ENCODE data around the gene ZNF407. TPM values are rescaled to one million over a fixed set of nuclear protein-coding genes. Genes with fewer than 3 reads are reported as not detected.

Gene ZNF407
- total RNA-seq, 1 donor from 2014 or later: 22.9 TPM

DNA sequence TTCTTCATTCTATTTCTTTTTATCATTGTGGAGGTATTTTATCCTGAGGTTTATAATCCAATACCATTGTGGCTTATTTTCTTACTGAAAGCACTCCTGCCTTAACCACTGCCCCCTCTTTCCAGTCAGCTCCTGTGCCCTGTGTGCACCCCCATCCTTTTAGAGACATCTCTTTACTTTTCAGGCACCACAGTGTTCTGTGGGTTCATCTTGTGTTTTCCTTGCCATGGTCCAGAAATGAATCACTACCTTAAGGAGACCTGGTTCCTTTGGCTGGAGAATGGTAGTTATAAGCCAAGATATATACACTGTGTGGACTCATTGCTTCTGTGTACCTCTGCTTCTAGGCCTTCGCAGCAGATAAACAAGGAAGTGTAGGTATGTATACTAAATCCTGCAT lies 332.9 kb downstream of the ZNF407 start:
- intact Hi-C loops (cut with DNase I): no loop called here
- ATAC-seq (no peak), DNase-seq (ENCODE audit: low spot score) (no peak)

DNA sequence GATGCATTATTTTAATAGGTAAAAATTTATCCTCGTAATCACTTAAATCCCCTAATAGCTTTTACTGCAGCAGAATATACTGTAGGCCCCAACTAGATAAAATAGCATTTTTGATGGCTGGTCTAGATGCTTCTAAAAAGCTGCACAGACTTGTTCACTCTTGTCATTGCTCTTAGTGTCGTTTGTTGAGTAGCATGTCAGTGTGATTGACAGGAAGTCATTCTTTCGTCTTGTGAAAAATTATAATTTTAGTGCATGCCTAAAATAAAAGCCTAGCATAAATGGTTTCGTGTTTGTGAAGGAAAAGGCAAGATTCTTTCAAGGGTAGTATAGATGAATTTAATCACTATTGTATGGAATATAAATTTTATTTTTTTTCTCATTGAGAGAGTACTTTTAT lies 336.3 kb downstream of the ZNF407 start:
- intact Hi-C loops (cut with DNase I): no loop called here
- DNase-seq (ENCODE audit: low spot score) (no peak), ATAC-seq (no peak)

DNA sequence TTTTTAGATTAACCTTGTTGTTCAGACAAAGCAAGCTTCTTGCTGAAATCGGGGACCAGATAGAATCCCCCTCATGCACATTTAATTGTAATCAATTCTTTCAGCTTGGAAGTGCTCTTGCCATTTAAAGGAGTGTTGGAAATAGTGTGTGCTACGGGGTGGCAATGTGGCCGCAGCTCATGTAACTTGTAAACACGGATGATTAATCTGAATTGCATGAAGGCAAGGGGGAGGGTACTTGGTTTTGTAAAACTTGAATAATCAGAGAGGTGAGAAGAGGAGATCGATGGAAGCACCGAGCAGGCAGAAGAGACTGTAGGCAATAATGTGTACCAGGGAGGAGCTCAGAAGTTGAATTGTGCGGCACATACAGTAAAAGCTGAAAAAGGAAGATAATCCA lies 337.8 kb downstream of the ZNF407 start:
- intact Hi-C loops (cut with DNase I): no loop called here
- DNase-seq (ENCODE audit: low spot score) (no peak), ATAC-seq (no peak)

DNA sequence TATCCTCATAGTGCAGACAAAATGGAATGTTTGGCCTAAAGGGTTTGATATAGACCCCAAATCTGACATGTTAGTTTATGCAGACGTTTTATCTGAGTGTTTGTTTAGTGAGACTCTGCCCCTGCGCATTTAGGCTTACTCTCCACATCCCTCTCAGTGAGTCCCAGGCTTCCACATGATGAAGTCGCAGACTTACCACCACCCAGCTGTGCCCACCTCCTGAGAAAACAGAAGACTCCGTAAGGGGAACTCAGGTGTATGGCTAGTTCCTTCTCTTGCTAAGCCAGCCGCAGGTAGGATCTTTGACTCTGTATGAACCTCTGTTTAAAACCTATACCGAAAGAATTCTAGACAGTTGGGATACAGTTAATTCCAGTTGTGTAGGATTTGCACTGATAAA lies 338.7 kb downstream of the ZNF407 start:
- intact Hi-C loops (cut with DNase I): no loop called here
- DNase-seq (ENCODE audit: low spot score) (no peak), ATAC-seq (no peak)

DNA sequence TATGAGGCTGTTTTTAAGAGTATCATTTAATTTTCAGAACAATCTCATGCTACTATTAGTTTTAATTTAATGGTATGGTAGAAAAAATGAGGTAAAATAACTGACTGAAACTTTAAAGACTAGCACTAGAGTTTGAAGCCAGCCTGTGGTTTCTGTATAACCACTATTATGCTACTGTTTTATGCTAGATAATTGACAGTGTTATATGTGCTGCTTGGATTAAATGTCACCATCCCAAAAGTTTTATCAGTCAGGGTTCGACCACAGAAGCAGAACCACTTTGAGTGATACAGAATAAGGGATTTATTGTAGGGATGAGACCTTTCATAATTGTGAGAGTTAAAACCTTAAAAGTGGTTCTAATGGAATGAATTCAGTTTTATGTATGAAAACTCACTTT lies 339.6 kb downstream of the ZNF407 start:
- intact Hi-C loops (cut with DNase I): no loop called here

DNA sequence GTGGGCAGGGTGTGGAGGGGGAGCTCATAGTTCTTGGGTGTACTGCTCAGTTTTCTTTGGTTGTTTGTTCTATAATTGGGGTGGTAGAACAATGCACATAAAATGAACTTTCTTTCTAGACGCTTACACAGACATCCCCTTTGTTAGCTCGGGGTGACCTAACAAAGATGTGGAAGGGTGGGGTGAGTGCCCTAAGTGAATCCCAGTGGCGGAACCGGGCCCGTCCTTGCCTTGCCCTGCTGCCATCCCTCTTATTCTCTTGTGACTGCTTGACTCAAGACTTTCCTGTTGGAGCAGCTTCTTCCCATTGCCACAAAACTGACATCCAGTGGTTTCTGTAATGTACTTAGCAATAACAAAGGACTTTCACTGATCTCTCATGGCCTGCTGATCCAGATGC lies 343.2 kb downstream of the ZNF407 start:
- intact Hi-C loops (cut with DNase I): no loop called here
- DNase-seq (ENCODE audit: low spot score) (no peak), ATAC-seq (no peak)

More for the DNA sequence above, 339.6 kb downstream of the ZNF407 start:
- DNase-seq (ENCODE audit: low spot score) (no peak), ATAC-seq (no peak)

DNA sequence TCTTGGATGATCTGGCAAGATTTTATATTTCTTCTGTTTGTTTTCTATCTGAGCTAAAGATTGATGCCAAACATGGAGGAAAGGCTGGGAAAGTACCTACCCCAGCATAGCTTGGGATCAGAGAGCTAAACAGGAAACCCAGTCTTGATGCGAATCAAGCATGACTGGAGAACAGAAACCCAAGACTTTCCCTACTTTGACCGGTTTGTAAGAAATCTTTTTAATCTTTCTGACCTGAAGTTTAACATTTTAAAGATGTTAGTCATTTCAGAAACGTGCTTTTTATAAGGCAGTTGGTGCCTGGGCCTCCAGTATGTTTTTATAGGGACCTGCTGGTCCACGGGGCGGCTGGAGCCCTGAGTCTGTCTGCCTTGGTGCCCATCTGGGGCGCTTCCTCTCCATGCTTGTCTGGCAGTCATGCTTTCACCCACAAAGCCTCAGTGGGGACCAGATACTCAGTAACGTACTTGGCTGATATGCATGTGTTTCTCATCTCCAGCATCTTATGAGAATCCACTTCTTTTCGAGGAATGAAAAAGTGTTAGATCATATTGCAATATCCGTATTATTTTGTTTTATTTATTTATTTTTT lies 344.7 kb downstream of the ZNF407 start:
- intact Hi-C loops (cut with DNase I): no loop called here
- no peak for ATAC-seq
- DNase-seq (ENCODE audit: low spot score): no peak

DNA sequence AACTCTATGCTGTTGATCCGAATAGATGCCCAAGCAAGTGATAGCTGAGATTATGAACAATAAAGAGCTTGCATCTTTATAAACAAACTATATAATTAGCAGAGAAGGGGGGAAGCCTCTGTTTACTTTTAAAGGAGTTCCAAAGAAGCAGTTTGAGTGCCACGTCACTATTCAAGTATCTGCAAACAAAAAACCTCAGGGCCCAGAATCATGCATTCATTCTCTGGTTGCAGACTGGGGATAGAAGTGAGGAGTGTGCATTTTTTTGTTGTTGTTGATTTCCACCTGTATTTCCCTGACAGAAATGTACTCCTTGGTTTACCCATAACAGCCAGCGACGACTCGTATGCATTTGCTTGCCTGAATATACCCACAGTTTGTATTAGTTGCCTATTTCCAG lies 347.0 kb downstream of the ZNF407 start:
- intact Hi-C loops (cut with DNase I): no loop called here

DNA sequence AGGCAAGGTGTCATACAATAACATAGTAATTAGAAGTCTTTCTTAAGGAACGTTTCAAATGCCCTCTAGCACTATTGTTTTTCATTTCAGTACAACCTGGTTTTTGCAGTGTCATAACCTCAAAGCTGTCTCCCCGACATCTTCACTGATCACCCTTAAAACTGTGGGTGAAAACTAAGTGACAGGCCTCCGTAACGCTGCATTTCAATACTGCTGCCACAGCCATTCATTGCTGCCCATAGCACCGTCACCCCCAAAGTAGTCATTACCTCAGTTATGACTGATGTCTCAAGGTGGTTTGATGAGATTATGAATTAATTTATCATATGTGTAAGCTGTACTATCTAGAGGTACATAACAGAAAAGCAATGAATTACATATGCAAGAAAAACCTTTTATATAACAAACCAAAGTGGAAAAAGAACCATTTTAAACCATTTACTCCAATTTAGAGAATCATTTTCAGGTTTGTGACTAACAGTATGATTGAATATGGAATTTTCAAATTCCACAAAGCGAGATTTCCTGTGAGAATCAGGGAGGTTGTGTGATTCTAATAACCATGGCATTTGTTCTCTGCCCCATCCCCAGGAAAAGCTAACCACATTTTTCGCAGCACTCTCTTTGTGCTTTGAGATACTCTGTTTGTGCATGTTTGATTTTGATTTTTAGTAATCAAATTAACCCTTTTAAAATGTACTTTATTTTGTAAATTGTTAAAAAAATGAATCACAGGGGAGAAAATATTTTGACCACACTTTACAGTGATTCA lies 348.3 kb downstream of the ZNF407 start:
- intact Hi-C loops (cut with DNase I): no loop called here
- ATAC-seq: no peak
- no peak for DNase-seq (ENCODE audit: low spot score)

More for the DNA sequence above, 347.0 kb downstream of the ZNF407 start:
- DNase-seq (ENCODE audit: low spot score) (no peak), ATAC-seq (no peak)

DNA sequence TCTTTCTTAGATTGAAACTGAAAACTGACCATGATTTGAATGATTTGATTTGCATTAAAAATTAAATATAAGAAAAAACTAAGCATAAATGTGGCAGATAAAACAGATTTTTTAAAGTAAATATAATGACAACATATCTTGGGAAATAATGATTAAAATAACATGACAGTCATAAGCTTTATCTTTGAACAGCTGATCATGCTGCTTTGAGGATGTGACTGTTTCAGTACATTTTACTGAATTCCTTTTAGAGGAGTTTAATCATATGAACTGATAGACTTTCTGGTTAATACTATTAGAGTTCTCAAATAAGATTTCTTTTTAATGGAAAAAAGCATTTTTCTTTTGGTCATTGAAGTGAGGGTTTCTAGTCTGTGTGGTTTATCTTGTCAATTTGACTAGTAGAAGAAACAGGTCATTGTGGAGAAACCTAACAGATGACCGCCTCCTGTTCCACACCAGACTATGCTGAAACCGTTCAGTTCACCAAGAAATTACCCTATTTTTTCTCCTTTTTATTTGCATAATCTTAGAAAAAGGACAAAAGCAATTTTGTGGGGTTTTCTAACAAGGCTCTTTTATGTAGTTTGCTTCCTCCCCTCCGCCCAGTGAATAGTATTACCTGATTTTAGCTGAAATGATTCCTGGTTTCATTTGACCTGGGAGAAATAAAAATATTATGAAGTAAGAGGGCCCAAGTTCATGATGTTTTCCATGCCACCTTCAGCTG lies 349.1 kb downstream of the ZNF407 start:
- intact Hi-C loops (cut with DNase I): no loop called here
- DNase-seq (ENCODE audit: low spot score): no peak
- ATAC-seq: no peak

DNA sequence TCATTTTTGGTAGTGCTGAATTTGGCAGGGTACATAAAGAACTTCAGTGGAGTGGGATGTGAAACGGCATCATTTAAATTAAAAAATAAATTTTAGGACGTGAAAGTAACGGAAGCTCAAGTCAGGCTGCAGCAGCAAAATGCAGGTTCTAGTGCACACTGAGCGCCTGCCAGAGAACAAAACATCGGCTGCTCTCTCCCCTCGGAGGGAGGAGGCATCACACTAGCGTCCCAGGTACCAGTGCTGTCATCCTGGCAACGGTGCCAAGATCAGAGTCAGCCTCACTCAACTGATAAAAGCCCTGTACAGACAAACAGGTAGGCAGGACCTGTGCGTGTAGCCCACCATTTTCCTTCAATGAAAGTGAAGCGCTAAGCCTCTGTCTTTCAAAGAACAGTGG lies 349.7 kb downstream of the ZNF407 start:
- ATAC-seq: no peak
- intact Hi-C loops (cut with DNase I): no loop called here
- no peak for DNase-seq (ENCODE audit: low spot score)

DNA sequence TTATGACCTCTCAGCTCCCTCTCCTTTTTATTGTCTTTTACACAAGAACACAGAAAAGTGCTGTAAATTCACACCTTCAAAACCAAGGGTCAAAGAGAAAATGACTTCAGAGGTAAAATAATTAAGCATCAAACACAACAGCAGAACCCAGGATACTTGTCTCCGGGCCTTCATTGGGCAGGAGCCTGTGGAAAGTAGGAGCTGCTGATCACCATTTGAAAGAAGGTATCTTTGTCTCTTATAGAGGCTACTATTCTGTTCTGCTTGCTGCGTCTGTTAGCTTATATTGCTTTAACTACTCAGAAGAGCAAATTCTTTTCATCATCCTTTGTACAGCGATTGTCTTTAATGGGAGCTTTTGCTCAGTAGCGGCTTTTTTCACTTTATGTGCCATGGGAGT lies 350.2 kb downstream of the ZNF407 start:
- intact Hi-C loops (cut with DNase I): no loop called here
- no peak for ATAC-seq
- DNase-seq (ENCODE audit: low spot score): no peak

DNA sequence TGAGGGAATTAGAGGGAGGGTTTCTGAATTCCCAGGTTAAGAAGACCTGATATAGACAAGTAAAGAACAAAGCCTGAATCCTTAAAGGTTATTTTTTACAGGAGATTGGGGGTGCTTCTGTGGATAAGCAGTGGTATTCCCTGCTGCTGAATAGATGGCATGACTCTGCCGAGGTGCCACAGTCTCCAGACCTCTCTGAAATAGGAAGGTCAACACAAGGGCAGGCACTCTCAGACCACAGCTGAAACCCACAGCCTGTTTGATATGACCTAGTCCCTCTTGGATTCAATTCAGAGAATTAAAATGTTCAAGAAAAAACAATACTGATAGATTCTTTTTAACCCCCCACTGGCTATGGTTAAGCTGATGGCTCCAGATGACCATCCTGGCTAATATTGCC lies 351.9 kb downstream of the ZNF407 start:
- ATAC-seq (no peak), DNase-seq (ENCODE audit: low spot score) (no peak)
- intact Hi-C loops (cut with DNase I): no loop called here

DNA sequence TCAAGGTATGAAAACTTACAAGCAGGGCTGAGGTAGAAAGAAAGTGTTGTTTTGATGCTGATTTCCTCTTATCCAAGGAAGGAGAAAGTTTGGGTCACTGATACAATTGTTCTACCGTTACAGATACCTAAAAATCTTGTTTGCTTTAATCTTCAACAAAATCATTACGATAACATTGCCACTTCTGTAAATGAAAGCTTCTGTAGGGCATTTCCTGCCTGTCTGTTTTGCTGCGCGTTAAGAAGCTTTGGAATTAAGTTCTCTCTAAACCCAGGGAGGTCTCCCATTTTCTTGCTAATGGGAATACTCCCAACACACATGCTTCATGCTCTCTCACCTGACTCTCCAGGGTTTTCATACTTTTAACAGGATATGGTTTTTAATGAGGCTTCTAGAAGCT lies 352.8 kb downstream of the ZNF407 start:
- ATAC-seq: peak; percentile 25
- intact Hi-C loops (cut with DNase I): no loop called here

DNA sequence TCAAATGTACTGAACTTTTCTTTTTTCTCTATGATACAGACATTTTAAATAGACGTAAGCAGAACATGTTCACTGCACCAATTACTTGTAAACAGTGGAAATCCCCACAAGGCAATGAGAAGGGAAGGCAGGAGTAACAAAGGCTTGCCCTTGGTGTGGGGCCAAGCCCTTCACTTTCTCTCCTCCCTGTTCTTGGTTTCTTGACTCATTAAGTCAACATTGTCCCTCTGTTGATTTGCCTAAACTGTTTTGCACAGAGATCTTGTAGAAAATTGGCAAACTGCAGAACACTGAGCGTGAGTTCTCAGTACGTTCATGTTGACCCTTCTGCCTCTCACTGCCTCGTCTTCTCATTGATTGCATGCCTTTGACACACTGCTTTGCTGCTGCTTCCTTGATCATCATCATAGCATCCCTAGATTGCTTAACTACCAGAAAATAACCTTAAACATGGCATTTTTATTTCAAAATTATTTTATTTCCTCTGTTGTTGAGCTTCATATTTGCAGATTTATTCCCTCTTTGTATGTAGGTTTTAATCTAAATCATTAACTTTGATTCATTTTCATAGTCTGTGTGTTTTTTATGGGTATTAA lies 353.6 kb downstream of the ZNF407 start:
- DNase-seq (ENCODE audit: low spot score) (peak; percentile 70), ATAC-seq (peak; percentile 97)

More for the DNA sequence above, 352.8 kb downstream of the ZNF407 start:
- DNase-seq (ENCODE audit: low spot score): no peak

DNA sequence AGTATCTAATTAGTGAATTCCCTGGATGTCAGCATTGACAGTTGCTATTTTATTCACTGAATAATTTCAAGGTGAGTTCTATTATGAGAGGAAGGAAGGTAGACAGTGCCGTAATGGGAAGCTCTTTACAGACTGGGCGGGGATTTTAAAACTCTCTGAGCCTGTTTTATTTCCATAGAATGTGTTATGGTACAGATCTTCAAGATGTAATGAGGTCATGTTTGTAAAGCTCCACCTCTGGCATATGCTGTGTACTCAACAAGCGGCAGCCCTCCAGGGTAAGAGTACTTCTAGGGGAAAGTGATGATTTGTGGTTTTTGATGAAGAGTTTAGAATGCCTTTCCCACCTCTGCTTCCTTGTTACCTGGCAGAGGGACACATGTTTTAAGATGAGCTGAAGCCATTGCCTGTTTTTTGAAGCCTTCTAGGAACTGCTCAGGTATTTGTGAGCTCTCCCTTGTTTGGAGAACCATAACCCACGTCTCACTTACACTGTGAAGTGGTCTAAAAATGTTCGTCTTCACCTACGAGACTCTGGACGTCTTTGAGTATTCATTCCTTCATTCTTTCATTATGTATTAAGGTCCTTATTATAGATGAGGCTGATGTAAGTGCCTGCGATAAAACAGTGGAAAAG lies 360.0 kb downstream of the ZNF407 start:
- no peak for DNase-seq (ENCODE audit: low spot score)
- ATAC-seq: no peak
- intact Hi-C loops (cut with DNase I): no loop called here

More for the DNA sequence above, 353.6 kb downstream of the ZNF407 start:
- intact Hi-C loops (cut with DNase I): no loop called here

DNA sequence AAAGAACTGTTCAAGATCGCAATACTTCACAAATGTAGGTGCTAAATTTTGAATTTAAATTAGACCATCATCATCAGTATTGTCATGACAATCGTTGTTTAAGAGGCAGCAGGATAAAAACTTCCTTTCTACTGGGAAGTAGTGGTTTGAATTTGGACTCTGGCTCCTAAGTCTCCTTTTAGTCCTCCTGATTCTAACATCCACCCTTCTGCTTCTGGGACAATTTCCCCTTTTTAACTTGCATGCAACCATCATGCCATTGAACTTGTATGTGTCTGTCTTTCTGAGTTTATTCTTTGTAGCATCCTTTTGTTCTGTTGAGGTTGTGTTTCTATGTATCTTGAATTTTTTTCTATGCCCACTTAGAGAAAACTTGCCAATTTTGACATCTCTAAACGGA lies 361.5 kb downstream of the ZNF407 start:
- intact Hi-C loops (cut with DNase I): no loop called here
- DNase-seq (ENCODE audit: low spot score) (no peak), ATAC-seq (no peak)

DNA sequence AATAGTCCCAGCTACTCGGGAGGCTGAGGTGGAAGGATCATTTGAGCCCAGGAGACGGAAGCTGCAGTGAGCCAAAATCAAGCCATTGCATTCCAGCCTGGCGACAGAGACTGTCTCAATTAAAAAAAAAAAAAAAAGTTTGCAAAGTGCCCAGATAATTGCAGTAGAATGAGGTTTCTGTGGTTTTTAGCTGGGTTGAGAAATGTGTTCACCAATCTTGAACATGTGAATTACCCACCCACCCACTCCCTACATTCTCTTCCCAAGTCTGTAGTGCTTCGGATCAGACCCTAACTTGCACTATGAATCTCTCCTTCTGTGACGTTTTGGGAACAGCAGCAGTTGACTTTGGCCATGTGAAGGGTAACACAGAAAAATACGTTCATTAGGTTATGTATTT lies 363.9 kb downstream of the ZNF407 start:
- no peak for ATAC-seq
- intact Hi-C loops (cut with DNase I): no loop called here
- DNase-seq (ENCODE audit: low spot score): no peak

DNA sequence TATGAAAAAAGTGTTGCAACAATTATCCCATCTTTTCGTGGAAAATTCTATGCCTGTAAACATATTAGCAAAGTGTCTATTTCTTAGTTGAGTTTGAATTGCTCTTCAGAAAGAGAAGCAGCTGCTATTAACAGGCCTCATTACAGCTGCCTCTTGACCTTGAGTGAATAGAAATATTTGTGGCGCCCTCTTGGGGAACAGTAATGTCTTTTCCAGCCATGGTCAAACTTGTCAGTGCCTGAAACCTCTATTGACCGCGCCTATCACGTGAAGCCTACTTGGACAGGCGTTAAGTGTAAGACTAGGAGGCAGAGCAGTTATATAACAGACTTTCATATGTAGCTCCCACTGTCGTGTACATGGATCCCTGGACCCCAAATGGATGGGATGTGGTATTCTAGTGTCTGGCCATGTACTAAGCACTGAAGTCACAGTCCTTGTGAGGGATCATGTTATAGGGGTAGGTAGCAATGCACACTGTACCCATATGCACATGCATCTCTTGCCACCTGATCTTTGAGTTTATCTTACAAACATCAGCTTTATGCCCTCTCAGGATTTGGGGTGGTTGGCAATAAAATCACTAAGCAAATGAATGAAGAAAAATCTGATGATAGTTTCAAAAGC lies 366.3 kb downstream of the ZNF407 start:
- DNase-seq (ENCODE audit: low spot score) (no peak), ATAC-seq (peak; percentile 84)
- intact Hi-C loops (cut with DNase I): no loop called here
